ENCODE measurements around the gene EXOSC6.
"Not testable (repeated sequence)": the region's sequence is repeated elsewhere in the genome, so short reads cannot be mapped to it uniquely, and the experiment has no call there.

EXOSC6 gene

GRCh38 chr16:70198230-70198629 lies 53.5 kb downstream of the EXOSC6 start:
- DNase-seq: not testable (repeated sequence)

GRCh38 chr16:70197611-70198010 lies 54.1 kb downstream of the EXOSC6 start:
- DNase-seq: not testable (repeated sequence)
